ENCODE measurements around the gene TRAPPC2L. TPM values are rescaled to one million over a fixed set of nuclear protein-coding genes. Genes with fewer than 3 reads are reported as not detected.

TRAPPC2L gene
- total and polyA plus RNA-seq, 2 of the 13 experiments (the other 11 are each of a cell fraction or from before 2014, with no cell fraction given), result 96.3 to 107 TPM

DNA sequence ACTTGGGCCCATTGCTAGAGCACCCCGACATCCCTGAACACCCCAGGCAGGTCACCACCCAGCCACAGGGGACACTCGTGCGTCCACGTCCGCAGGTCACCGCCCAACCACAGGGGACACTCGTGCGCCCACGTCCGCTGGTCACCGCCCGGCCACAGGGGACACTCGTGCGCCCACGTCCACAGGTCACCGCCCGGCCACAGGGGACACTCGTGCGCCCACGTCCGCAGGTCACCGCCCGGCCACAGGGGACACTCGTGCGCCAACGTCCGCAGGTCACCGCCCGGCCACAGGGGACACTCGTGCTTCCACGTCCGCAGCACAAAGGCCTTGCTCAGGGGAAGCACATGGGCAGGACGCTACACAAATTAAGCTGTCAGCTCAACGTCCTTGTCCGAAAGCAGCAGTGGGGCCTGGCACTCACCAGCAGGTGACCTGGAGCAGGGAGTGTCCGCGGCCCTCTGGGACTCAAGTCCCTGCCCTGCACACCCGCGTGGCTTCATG is 17.8 kb upstream of the TRAPPC2L start (continued):
- peak; percentile 50 for TF ChIP-seq HNRNPLL (IDR thresholded peaks at IDR 0.05; ENCODE audit: low read depth, low read length, poor library complexity, severe bottlenecking)
- peak; percentile 68; the same call in 1 of the 2 replicates for TF ChIP-seq GABPB1 (CRISPR knock-in tag; IDR thresholded peaks at IDR 0.05)
- TF ChIP-seq TFDP1 (CRISPR knock-in tag; IDR thresholded peaks at IDR 0.05; ENCODE audit: borderline replicate concordance), result no peak
- TF ChIP-seq MATR3 (CRISPR knock-in tag; IDR thresholded peaks at IDR 0.05), result peak; percentile 81; the same call in 1 of the 2 replicates
- TF ChIP-seq NR2C2 (CRISPR knock-in tag; IDR thresholded peaks at IDR 0.05; ENCODE audit: borderline replicate concordance), result peak; percentile 50; the same call in 1 of the 2 replicates
- TF ChIP-seq HMGXB4 (CRISPR knock-in tag; IDR thresholded peaks at IDR 0.05; ENCODE audit: borderline replicate concordance in 1 of 2, low read depth in 1 of 2), result peak; percentile 92 to 94
- no peak for TF ChIP-seq U2AF1 (optimal IDR thresholded peaks at IDR 0.05; ENCODE audit: low read depth, low read length)
- TF ChIP-seq, protein P1, sequence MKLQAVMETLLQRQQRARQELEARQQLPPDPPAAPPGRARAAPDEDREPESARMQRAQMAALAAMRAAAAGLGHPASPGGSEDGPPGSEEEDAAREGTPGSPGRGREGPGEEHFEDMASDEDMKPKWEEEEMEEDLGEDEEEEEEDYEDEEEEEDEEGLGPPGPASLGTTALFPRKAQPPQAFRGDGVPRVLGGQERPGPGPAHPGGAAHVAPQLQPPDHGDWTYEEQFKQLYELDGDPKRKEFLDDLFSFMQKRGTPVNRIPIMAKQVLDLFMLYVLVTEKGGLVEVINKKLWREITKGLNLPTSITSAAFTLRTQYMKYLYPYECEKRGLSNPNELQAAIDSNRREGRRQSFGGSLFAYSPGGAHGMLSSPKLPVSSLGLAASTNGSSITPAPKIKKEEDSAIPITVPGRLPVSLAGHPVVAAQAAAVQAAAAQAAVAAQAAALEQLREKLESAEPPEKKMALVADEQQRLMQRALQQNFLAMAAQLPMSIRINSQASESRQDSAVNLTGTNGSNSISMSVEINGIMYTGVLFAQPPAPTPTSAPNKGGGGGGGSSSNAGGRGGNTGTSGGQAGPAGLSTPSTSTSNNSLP (IDR thresholded peaks at IDR 0.05; ENCODE audit: low read depth, low read length), result 0 out of 2 replicates have a peak, but pooled peaks have one; percentile 11
- no peak for TF ChIP-seq CEBPG (CRISPR knock-in tag; IDR thresholded peaks at IDR 0.05)
- TF ChIP-seq, protein P2, sequence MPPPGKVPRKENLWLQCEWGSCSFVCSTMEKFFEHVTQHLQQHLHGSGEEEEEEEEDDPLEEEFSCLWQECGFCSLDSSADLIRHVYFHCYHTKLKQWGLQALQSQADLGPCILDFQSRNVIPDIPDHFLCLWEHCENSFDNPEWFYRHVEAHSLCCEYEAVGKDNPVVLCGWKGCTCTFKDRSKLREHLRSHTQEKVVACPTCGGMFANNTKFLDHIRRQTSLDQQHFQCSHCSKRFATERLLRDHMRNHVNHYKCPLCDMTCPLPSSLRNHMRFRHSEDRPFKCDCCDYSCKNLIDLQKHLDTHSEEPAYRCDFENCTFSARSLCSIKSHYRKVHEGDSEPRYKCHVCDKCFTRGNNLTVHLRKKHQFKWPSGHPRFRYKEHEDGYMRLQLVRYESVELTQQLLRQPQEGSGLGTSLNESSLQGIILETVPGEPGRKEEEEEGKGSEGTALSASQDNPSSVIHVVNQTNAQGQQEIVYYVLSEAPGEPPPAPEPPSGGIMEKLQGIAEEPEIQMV (CRISPR knock-in tag; IDR thresholded peaks at IDR 0.05; ENCODE audit: low read depth), result peak; percentile 68; the same call in 1 of the 2 replicates
- TF ChIP-seq ZNF441 (CRISPR knock-in tag; IDR thresholded peaks at IDR 0.05; ENCODE audit: borderline replicate concordance), result no peak
- peak; percentile 47; the same call in 1 of the 2 replicates for TF ChIP-seq ARHGAP35 (CRISPR knock-in tag; IDR thresholded peaks at IDR 0.05; ENCODE audit: borderline replicate concordance)
- TF ChIP-seq ZNF543 (CRISPR knock-in tag; IDR thresholded peaks at IDR 0.05), result peak; percentile 66; the same call in 1 of the 2 replicates
- TF ChIP-seq ZNF574 (CRISPR knock-in tag; IDR thresholded peaks at IDR 0.05), result peak; percentile 77
- 0 out of 2 replicates have a peak, but pooled peaks have one; percentile 31 for TF ChIP-seq ZHX1 (CRISPR knock-in tag; IDR thresholded peaks at IDR 0.05; ENCODE audit: low read depth)

Measured in HepG2 (cell line).